A673 (cell line): ENCODE results near the gene SPECC1L.

ENCODE experiments used
- EZH2 ChIP-seq: fragments of 200-600 bp; sonication (generic); IDR thresholded peaks from 2 replicates; pipeline ENCODE4 v1.6.1; 2017; ENCODE audit warnings: borderline replicate concordance, low read depth, mild to moderate bottlenecking, mixed read lengths, antibody characterized with exemption, low read length; ENCODE audit not compliant: poor library complexity, severe bottlenecking
- TF ChIP-seq, protein P1 (sequence below): fragments of 300-800, 200-600 bp; sonication (generic); conservative IDR thresholded peaks from 2 replicates; pipeline ENCODE4 v1.5.1; 2017; ENCODE audit warnings: low read depth, mild to moderate bottlenecking, antibody characterized with exemption, low read length, moderate library complexity, mixed read lengths

DNA sequence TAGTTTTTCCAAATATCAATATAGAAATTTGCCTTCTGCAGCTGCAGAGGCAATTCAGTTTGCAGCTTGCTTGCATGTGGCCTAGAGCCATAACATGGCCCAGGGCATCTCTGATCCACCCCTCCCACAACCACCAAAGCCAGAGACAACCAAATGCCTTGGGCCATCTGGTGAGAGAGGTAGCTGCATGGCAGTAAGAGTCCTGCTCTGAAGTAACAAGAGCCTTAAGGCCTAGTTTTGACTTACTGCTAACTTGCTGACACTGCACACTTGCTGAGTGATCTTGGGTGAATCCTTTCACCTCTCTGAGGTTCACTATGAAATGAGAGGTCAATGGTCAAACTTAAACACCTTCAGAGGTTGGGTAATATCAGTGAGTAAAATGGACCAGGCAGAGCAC, 4.9 kb upstream of the SPECC1L start:
- TF ChIP-seq, protein P1, sequence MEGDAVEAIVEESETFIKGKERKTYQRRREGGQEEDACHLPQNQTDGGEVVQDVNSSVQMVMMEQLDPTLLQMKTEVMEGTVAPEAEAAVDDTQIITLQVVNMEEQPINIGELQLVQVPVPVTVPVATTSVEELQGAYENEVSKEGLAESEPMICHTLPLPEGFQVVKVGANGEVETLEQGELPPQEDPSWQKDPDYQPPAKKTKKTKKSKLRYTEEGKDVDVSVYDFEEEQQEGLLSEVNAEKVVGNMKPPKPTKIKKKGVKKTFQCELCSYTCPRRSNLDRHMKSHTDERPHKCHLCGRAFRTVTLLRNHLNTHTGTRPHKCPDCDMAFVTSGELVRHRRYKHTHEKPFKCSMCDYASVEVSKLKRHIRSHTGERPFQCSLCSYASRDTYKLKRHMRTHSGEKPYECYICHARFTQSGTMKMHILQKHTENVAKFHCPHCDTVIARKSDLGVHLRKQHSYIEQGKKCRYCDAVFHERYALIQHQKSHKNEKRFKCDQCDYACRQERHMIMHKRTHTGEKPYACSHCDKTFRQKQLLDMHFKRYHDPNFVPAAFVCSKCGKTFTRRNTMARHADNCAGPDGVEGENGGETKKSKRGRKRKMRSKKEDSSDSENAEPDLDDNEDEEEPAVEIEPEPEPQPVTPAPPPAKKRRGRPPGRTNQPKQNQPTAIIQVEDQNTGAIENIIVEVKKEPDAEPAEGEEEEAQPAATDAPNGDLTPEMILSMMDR = no peak
- TF ChIP-seq EZH2 = no peak
